OCI-LY1 (cell line): ENCODE data around the gene FALEC.

Experiments used
- H2AFZ ChIP-seq: fragments of 200-600 bp; sonication (generic), shearing (Covaris generic); 2 replicates; pipeline ENCODE4 v1.6.0; 2014; ENCODE audit warnings: antibody characterized with exemption, mild to moderate bottlenecking, low read length
- H3F3A ChIP-seq: fragments of 200-600 bp; sonication (generic), shearing (Covaris generic); 2 replicates; pipeline ENCODE4 v1.6.0; 2014; ENCODE audit warnings: mild to moderate bottlenecking, antibody characterized with exemption, low read length, moderate library complexity; ENCODE audit not compliant: insufficient read depth
- H3K27ac ChIP-seq: fragments of 200-600 bp; sonication (generic); 2 replicates; pipeline ENCODE4 v1.5.1; 2014; ENCODE audit warnings: low read length, mixed run types, mild to moderate bottlenecking, low read depth; ENCODE audit not compliant: poor library complexity, severe bottlenecking
- H3K27me3 ChIP-seq: fragments of 200-600 bp; sonication (generic); 2 replicates; pipeline ENCODE4 v1.6.0; 2014; ENCODE audit warnings: antibody characterized with exemption, mild to moderate bottlenecking, low read length, moderate library complexity; ENCODE audit not compliant: insufficient read depth
- H3K36me3 ChIP-seq: fragments of 200-600 bp; sonication (generic); 2 replicates; pipeline ENCODE4 v1.6.1; 2014; ENCODE audit warnings: mild to moderate bottlenecking, antibody characterized with exemption, low read length, moderate library complexity, mixed read lengths; ENCODE audit not compliant: insufficient read depth
- H3K4me1 ChIP-seq: fragments of 200-600 bp; sonication (generic); 2 replicates; pipeline ENCODE4 v1.5.1; 2014; ENCODE audit warnings: mild to moderate bottlenecking, low read length, moderate library complexity; ENCODE audit not compliant: insufficient read depth, severe bottlenecking
- H3K4me2 ChIP-seq: fragments of 200-600 bp; sonication (generic), shearing (Covaris generic); 2 replicates; pipeline ENCODE4 v1.6.1; 2014; ENCODE audit warnings: low read length
- H3K4me3 ChIP-seq: fragments of 200-600 bp; sonication (generic); 2 replicates; pipeline ENCODE4 v1.5.1; 2014; ENCODE audit warnings: low read length, low read depth, mild to moderate bottlenecking, mixed read lengths; ENCODE audit not compliant: poor library complexity, severe bottlenecking
- H3K79me2 ChIP-seq: fragments of 200-600 bp; shearing (Covaris generic); 2 replicates; pipeline ENCODE4 v1.6.1; 2016; ENCODE audit warnings: mixed run types, low read length, mixed read lengths; ENCODE audit not compliant: insufficient read depth
- H3K9ac ChIP-seq: fragments of 200-600 bp; sonication (generic), shearing (Covaris generic); 2 replicates; pipeline ENCODE4 v1.6.1; 2014; ENCODE audit warnings: mild to moderate bottlenecking, low read length, mixed read lengths
- H3K9me2 ChIP-seq: fragments of 200-600 bp; sonication (generic), shearing (Covaris generic); 2 replicates; pipeline ENCODE4 v1.6.1; 2014; ENCODE audit warnings: low read depth, mild to moderate bottlenecking, low read length, mixed read lengths
- H3K9me3 ChIP-seq: fragments of 200-600 bp; shearing (Covaris generic); 2 replicates; pipeline ENCODE4 v1.6.1; 2014; ENCODE audit warnings: low read length, mixed read lengths
- H4K20me1 ChIP-seq: fragments of 200-600 bp; sonication (generic), shearing (Covaris generic); 2 replicates; pipeline ENCODE4 v1.6.0; 2016; ENCODE audit warnings: mild to moderate bottlenecking, low read length; ENCODE audit not compliant: insufficient read depth
- EZH2 ChIP-seq: fragments of 200-600 bp; sonication (generic), shearing (Covaris generic); IDR thresholded peaks from 2 replicates; pipeline ENCODE4 v1.8.0; 2017; ENCODE audit warnings: borderline replicate concordance, mixed run types, mild to moderate bottlenecking, antibody characterized with exemption, low read length, moderate library complexity, mixed read lengths
- TF ChIP-seq, protein P1 (sequence below): fragments of 200-600 bp; sonication (generic), shearing (Covaris generic); IDR thresholded peaks from 2 replicates; pipeline ENCODE4 v1.5.1; 2017; ENCODE audit warnings: mild to moderate bottlenecking, antibody characterized with exemption, low read length, moderate library complexity, mixed read lengths

The FALEC gene

GRCh38 chr1:150536836-150537731 lies 21.5 kb downstream of the FALEC start:
- Histone ChIP-seq H3K4me3 (no peak overlapping the region), H3K4me2 (no peak overlapping the region), H4K20me1 (no peaks in the 10 kb centered on the region), H3K79me2 (no peaks in the 10 kb centered on the region), H3K9me3 (no peaks in the 10 kb centered on the region), H3K9me2 (no peaks in the 10 kb centered on the region), H3K27me3 (no peaks in the 10 kb centered on the region), H3F3A (no peaks in the 10 kb centered on the region), H3K36me3 (no peaks in the 10 kb centered on the region), H3K27ac (no peak overlapping the region), H2AFZ (no peak overlapping the region), H3K9ac (no peak overlapping the region), H3K4me1 (no peaks in the 10 kb centered on the region)
- TF ChIP-seq EZH2, result no peak
- TF ChIP-seq, protein P1, sequence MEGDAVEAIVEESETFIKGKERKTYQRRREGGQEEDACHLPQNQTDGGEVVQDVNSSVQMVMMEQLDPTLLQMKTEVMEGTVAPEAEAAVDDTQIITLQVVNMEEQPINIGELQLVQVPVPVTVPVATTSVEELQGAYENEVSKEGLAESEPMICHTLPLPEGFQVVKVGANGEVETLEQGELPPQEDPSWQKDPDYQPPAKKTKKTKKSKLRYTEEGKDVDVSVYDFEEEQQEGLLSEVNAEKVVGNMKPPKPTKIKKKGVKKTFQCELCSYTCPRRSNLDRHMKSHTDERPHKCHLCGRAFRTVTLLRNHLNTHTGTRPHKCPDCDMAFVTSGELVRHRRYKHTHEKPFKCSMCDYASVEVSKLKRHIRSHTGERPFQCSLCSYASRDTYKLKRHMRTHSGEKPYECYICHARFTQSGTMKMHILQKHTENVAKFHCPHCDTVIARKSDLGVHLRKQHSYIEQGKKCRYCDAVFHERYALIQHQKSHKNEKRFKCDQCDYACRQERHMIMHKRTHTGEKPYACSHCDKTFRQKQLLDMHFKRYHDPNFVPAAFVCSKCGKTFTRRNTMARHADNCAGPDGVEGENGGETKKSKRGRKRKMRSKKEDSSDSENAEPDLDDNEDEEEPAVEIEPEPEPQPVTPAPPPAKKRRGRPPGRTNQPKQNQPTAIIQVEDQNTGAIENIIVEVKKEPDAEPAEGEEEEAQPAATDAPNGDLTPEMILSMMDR, result no peak

DNA sequence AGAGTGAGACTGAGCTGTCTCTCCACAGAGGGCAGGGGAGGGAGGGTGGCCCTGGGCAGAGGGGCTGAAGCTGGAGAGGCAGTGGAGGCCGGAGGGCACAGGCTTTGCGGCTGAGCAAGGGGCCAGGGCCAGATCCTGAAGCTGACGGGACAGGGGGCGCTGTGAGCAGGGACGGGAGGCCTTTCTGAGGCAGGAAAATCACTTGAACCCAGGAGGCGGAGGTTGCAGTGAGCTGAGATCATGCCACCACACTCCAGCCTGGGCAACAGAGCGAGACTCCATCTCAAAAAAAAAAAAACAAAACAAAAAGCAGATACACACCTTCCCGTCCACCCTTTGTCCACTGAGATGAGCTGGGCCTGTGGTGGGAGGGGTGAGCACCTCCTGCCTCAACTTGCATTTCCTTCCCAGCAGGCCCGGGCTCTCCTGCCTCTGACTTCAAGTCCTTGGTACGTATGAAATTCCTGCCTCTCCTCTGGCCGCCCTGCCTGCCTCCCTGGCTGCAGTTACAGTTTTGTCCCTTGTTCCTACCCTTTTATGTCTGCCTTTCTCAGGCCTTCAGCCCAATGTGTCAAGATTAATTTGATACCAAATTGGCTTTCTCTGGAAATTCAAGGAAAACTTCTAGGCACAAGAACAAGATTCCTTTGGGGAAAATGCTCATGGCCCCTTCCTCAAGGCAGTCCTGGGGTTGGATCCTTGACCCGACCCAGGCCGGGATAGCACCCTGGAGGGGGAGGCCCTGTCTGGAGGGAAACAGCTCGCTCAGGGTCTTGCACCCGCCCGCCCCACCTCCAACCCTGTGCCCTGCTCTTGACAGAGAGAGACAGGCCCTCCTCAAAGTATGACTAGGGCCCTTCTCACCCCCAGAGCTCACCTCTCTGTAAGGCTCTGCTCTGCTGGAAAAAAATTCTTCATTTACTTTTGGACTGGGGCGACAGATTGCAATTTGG lies 22.5 kb downstream of the FALEC start:
- no peak overlapping the region for H3K9ac ChIP-seq
- TF ChIP-seq, protein P1, result peak; percentile 23; the same call in 1 of the 2 replicates
- no peak for TF ChIP-seq EZH2
- no peaks in the 10 kb centered on the region for H3K9me3 ChIP-seq
- no peaks in the 10 kb centered on the region for H3K36me3 ChIP-seq
- no peaks in the 10 kb centered on the region for H3K27me3 ChIP-seq
- no peak overlapping the region for H3K4me3 ChIP-seq
- H3K27ac ChIP-seq, result no peak overlapping the region
- no peaks in the 10 kb centered on the region for H3F3A ChIP-seq
- no peaks in the 10 kb centered on the region for H3K4me1 ChIP-seq
- H3K79me2 ChIP-seq, result no peaks in the 10 kb centered on the region
- no peak overlapping the region for H2AFZ ChIP-seq
- H4K20me1 ChIP-seq, result no peaks in the 10 kb centered on the region
- no peaks in the 10 kb centered on the region for H3K9me2 ChIP-seq
- no peak overlapping the region for H3K4me2 ChIP-seq

GRCh38 chr1:150543500-150544143 lies 28.1 kb downstream of the FALEC start:
- no peaks in the 10 kb centered on the region for H3K79me2 ChIP-seq
- H4K20me1 ChIP-seq, result no peaks in the 10 kb centered on the region
- H3K9me3 ChIP-seq, result no peaks in the 10 kb centered on the region
- H3F3A ChIP-seq, result no peaks in the 10 kb centered on the region
- no peaks in the 10 kb centered on the region for H3K27me3 ChIP-seq
- TF ChIP-seq, protein P1, result no peak
- TF ChIP-seq EZH2, result no peak
- no peaks in the 10 kb centered on the region for H3K36me3 ChIP-seq
- H3K4me1 ChIP-seq, result peaks cover 2% of the 10 kb centered on the region
- H3K4me3 ChIP-seq, result no peak overlapping the region
- no peak overlapping the region for H3K27ac ChIP-seq
- H3K9me2 ChIP-seq, result no peaks in the 10 kb centered on the region
- no peak overlapping the region for H2AFZ ChIP-seq
- no peak overlapping the region for H3K4me2 ChIP-seq
- H3K9ac ChIP-seq, result no peak overlapping the region
